Mesodermal cell (in vitro differentiated cells): Measurements from ENCODE around the gene RHNO1.

Source experiments
- H3K27ac ChIP-seq: 2 replicates; pipeline ENCODE4 v1.7.0; 2013; ENCODE audit warnings: mild to moderate bottlenecking, low read depth, low read length, moderate library complexity; ENCODE audit not compliant: severe bottlenecking
- H3K36me3 ChIP-seq: 2 replicates; pipeline ENCODE4 v1.7.1; 2013; ENCODE audit warnings: mild to moderate bottlenecking, low read length, moderate library complexity; ENCODE audit not compliant: control insufficient read depth, insufficient read depth
- H3K4me1 ChIP-seq: one replicate; pipeline ENCODE4 v1.7.1; 2013; ENCODE audit warnings: mild to moderate bottlenecking, low read length; ENCODE audit not compliant: insufficient read depth, control insufficient read depth, poor library complexity, severe bottlenecking
- H3K4me3 ChIP-seq: 2 replicates; pipeline ENCODE4 v1.7.0; 2013; ENCODE audit warnings: low read length, control low read depth, mild to moderate bottlenecking; ENCODE audit not compliant: insufficient read depth, poor library complexity, severe bottlenecking; ENCODE audit errors: extremely low read depth
- H3K9me3 ChIP-seq: 2 replicates; pipeline ENCODE4 v1.7.1; 2013; ENCODE audit warnings: mild to moderate bottlenecking, low read length, moderate library complexity; ENCODE audit not compliant: control insufficient read depth
- WGBS, 2 experiments: methylation state at CpG; one replicate each; pipeline ENCODE4 v1.1.5; 2013; ENCODE audit warnings: missing lambda C conversion rate in 2 of 2; ENCODE audit not compliant: insufficient coverage in 2 of 2; 5-methylcytosine and 5-hydroxymethylcytosine counted together

Gene RHNO1

DNA sequence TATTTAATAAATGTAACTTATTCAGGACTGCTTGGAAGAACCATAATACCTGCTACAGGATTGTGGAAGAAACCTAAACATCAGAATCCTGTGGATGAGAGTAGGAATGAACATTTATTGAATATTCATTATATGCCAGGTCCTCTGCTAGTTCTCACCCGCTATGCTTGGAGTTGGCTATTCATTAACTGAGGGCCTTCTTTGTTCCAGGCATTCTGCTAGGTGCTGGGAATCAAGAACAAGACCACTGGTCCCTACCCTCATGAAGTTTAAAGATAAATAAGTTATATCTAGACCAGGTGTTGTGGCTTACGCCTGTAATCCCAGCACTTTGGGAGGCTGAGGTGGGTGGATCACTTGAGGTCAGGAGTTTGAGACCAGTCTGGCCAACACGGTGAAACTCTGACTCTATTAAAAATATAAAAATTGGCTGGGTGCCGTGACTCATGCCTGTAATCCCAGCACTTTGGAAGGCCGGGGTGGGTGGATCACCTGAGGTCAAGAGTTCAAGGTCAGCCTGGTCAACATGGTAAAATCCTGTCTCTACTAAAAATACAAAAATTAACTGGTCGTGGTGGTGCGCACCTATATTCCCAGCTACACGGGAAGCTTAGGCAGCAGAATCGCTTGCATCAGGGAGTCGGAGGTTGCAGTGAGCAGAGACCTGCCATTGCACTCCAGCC, 9.9 kb downstream of the RHNO1 start:
- Histone ChIP-seq H3K4me1 (no peaks in the 10 kb centered on the region), H3K27ac (no peak overlapping the region), H3K4me3 (no peak overlapping the region), H3K9me3 (no peaks in the 10 kb centered on the region), H3K36me3 (peaks cover 44% of the 10 kb centered on the region)
- WGBS, 2 experiments = 93 to 96% methylated on average over 7 to 8 of the region's 10 CpGs

- Histone ChIP-seq H3K36me3 (peaks cover 41% of the 10 kb centered on the region), H3K9me3 (no peaks in the 10 kb centered on the region), H3K27ac (peak overlapping the region; percentile 86), H3K4me3 (peak overlapping the region; percentile 80), H3K4me1 (no peaks in the 10 kb centered on the region)
- WGBS, 2 experiments = 83 to 88% methylated on average over 9 to 10 of the region's 10 CpGs
Measured at GRCh38 chr12:2890001-2890387, 13.0 kb downstream of the RHNO1 start.

- no peaks in the 10 kb centered on the region for H3K4me1 ChIP-seq
- H3K4me3 ChIP-seq = peak within 1 kb of the TSS; percentile 80
- 1 to 2% methylated on average over 73 to 82 of the region's 83 CpGs for WGBS, 2 experiments
- peak within 1 kb of the TSS; percentile 86 for H3K27ac ChIP-seq
- peaks cover 41% of the 10 kb centered on the region for H3K36me3 ChIP-seq
- no peaks in the 10 kb centered on the region for H3K9me3 ChIP-seq
Measured at GRCh38 chr12:2890388-2891239, 13.6 kb downstream of the RHNO1 start, which contains the start of gene TULP3. Gene TULP3 (plus strand): TSS chr12:2890891. CDS start chr12:2890948, 57 bp downstream.

- WGBS, 2 experiments = 28 to 31% methylated on average over 33 to 36 of the region's 42 CpGs
- Histone ChIP-seq H3K36me3 (peaks cover 33% of the 10 kb centered on the region), H3K9me3 (no peaks in the 10 kb centered on the region), H3K4me3 (peak overlapping the region; percentile 80), H3K4me1 (no peaks in the 10 kb centered on the region), H3K27ac (peak overlapping the region; percentile 86)
Measured at GRCh38 chr12:2891240-2892053, 14.4 kb downstream of the RHNO1 start.

DNA sequence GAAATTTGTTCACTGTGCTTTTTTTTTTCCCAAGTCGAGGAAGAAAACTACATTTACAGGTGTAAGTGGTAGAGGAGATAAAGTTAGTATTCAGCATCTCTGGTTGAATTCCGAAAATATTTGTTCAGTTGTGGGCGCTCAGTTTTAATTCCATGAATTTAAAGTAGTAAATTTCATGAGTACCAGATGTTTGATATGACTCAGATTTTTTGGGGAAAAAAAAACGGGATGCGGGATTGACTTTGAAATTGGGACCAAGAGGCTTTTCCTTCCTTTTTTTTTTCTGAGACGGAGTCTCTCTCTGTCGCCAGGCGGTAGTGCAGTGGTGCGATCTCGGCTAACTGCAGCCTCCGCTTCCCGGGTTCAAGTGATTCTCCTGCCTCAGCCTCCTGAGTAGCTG, 15.2 kb downstream of the RHNO1 start:
- 85 to 88% methylated on average over 6 to 10 of the region's 12 CpGs for WGBS, 2 experiments
- Histone ChIP-seq H3K4me1 (no peaks in the 10 kb centered on the region), H3K9me3 (no peaks in the 10 kb centered on the region), H3K27ac (no peak overlapping the region), H3K4me3 (peak overlapping the region; percentile 80), H3K36me3 (peaks cover 29% of the 10 kb centered on the region)

DNA sequence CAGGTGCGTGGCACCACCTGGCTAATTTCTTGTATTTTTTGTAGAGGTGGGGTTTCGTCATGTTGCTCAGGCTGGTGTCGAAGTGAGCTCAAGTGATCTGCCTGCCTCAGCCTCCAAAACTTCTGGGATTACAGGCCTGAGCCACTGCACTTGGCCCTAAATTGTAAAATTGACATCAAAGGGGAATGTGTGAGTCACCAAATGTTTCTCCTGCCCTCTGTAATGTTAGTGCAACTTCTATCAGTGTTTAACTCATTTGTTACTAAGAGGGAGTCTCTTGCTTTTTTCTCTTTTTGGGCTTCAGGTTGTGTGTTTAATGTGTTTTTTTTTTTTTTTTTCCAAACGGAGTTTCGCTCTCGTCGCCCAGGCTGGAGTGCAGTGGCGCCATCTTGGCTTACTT, 16.0 kb downstream of the RHNO1 start:
- peaks cover 26% of the 10 kb centered on the region for H3K36me3 ChIP-seq
- H3K4me3 ChIP-seq = no peak overlapping the region
- WGBS, 2 experiments = 75 to 95% methylated on average over 3 to 8 of the region's 8 CpGs
- peak overlapping the region; percentile 29 for H3K27ac ChIP-seq
- no peaks in the 10 kb centered on the region for H3K9me3 ChIP-seq
- H3K4me1 ChIP-seq = no peaks in the 10 kb centered on the region

GRCh38 chr12:2895051-2895451, 18.0 kb downstream of the RHNO1 start:
- WGBS, 2 experiments = 0 to 20% methylated on average over 1 of the region's 2 CpGs
- Histone ChIP-seq H3K9me3 (no peaks in the 10 kb centered on the region), H3K4me3 (no peak overlapping the region), H3K27ac (no peak overlapping the region), H3K4me1 (no peaks in the 10 kb centered on the region), H3K36me3 (peaks cover 14% of the 10 kb centered on the region)

- Histone ChIP-seq H3K4me3 (no peak overlapping the region), H3K27ac (no peak overlapping the region), H3K4me1 (no peaks in the 10 kb centered on the region), H3K36me3 (peaks cover 14% of the 10 kb centered on the region), H3K9me3 (no peaks in the 10 kb centered on the region)
- WGBS, 2 experiments = no CpG with 5 or more reads among the region's 2 CpGs
Measured at GRCh38 chr12:2895511-2895910, 18.5 kb downstream of the RHNO1 start.

DNA sequence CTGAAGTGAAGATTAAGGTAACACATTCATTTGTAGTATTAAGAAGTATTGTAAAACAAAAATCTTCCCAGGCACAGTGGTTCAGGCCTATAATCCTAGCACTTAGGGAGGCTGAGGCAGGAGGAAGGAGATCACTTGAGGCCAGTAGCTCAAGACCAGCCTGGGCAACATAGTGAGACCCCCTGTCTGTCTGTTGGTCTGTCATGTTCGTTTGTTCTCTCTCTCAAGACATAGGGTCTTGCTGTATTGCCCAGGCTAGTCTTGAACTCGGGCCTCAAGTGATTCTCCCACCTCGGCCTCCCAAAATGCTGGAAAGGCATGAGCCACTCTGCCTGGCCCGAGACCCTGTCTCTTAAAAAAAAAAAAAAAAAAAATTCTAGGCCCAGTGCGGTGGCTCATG, 20.4 kb downstream of the RHNO1 start:
- 100% methylated on average over 3 of the region's 5 CpGs for WGBS, 2 experiments
- Histone ChIP-seq H3K27ac (no peak overlapping the region), H3K4me3 (no peak overlapping the region), H3K36me3 (peaks cover 14% of the 10 kb centered on the region), H3K4me1 (no peaks in the 10 kb centered on the region), H3K9me3 (no peaks in the 10 kb centered on the region)

- Histone ChIP-seq H3K4me3 (no peak overlapping the region), H3K27ac (no peak overlapping the region)
- 82 to 96% methylated on average over 4 to 6 of the region's 8 CpGs for WGBS, 2 experiments
Measured at GRCh38 chr12:2900642-2901041, 23.6 kb downstream of the RHNO1 start.

More at GRCh38 chr12:2900642-2901041, 23.6 kb downstream of the RHNO1 start:
- Histone ChIP-seq H3K36me3 (peaks cover 14% of the 10 kb centered on the region), H3K9me3 (no peaks in the 10 kb centered on the region), H3K4me1 (no peaks in the 10 kb centered on the region)
